Peyer's patch (tissue), 4 donors: Measurements from ENCODE around the gene LILRB3.

Experiments
- POLR2A ChIP-seq, 2 donors: fragments of 450-650 bp; IDR thresholded peaks; one replicate each; pipeline ENCODE4 v1.5.1; 2017; ENCODE audit warnings: antibody characterized with exemption in 2 of 2, mild to moderate bottlenecking in 2 of 2, moderate library complexity in 2 of 2
- TF ChIP-seq, protein P1 (sequence below), 6 experiments: fragments of 450-650 bp in 4 of 6; fragments of 200-600 bp in 2 of 6; sonication (generic) in 1 of 6; IDR thresholded peaks; one replicate each; pipeline ENCODE4 v1.5.1; 2017 to 2019; ENCODE audit warnings: antibody characterized with exemption in 6 of 6, mild to moderate bottlenecking in 3 of 6, moderate library complexity in 1 of 6

DNA sequence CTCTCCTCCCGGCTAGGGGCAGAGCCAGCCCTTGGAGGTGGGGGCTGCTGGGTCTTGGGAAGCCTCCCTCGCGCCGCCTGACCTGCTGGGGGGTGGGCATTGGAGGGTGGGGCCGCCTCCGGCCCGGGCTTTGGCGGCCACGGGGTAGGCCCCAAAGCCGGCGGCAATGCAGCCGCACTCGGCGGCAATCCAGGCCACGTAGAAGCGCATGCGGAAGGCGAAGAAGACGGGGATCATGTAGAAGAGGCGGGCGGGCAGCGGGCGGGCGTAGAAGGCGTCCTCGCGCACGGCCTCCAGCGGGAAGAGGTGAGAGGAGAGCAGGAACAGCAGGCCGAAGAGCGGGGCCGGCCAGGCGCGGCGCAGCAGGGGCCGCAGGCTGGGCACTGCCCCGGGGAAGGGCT lies 42.1 kb downstream of the LILRB3 start:
- TF ChIP-seq, protein P1, sequence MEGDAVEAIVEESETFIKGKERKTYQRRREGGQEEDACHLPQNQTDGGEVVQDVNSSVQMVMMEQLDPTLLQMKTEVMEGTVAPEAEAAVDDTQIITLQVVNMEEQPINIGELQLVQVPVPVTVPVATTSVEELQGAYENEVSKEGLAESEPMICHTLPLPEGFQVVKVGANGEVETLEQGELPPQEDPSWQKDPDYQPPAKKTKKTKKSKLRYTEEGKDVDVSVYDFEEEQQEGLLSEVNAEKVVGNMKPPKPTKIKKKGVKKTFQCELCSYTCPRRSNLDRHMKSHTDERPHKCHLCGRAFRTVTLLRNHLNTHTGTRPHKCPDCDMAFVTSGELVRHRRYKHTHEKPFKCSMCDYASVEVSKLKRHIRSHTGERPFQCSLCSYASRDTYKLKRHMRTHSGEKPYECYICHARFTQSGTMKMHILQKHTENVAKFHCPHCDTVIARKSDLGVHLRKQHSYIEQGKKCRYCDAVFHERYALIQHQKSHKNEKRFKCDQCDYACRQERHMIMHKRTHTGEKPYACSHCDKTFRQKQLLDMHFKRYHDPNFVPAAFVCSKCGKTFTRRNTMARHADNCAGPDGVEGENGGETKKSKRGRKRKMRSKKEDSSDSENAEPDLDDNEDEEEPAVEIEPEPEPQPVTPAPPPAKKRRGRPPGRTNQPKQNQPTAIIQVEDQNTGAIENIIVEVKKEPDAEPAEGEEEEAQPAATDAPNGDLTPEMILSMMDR (IDR thresholded peaks at IDR 0.05), result no peak
- no peak for TF ChIP-seq POLR2A (IDR thresholded peaks at IDR 0.05)
